ENCODE measurements around the gene ZXDC.

DNA sequence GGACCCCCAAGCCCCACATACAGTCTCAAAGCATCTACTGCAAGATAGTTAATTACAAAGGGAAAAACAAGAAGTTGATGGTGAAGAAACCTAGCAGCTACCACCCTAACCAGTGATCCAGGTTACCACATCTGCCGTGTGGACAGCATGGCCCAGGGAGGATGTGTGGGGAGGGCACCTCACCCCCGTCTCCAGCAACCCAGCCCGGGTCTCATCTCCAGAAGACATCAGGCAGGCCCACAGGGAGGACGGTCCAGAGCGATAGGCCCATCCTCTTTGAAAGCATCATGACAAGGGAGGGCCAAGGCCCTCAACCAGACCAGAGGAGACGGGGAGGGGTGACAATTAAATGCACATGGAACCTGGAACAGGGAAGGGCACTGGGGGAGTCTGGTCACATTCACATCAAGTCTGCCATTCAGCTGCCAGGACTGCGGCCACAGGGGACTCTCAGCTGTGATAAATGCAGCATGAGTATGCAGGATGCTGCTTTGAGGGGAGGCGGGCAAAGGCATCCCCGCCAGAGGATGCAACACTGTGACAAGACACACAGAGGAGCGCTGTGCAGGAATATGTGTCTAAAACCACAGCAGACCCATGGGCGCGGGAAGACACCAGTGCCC, 18.8 kb downstream of the ZXDC start:
- TF ChIP-seq, protein P1, sequence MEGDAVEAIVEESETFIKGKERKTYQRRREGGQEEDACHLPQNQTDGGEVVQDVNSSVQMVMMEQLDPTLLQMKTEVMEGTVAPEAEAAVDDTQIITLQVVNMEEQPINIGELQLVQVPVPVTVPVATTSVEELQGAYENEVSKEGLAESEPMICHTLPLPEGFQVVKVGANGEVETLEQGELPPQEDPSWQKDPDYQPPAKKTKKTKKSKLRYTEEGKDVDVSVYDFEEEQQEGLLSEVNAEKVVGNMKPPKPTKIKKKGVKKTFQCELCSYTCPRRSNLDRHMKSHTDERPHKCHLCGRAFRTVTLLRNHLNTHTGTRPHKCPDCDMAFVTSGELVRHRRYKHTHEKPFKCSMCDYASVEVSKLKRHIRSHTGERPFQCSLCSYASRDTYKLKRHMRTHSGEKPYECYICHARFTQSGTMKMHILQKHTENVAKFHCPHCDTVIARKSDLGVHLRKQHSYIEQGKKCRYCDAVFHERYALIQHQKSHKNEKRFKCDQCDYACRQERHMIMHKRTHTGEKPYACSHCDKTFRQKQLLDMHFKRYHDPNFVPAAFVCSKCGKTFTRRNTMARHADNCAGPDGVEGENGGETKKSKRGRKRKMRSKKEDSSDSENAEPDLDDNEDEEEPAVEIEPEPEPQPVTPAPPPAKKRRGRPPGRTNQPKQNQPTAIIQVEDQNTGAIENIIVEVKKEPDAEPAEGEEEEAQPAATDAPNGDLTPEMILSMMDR (conservative IDR thresholded peaks at IDR 0.05; ENCODE audit: low read length): no peak
- TF ChIP-seq EZH2phosphoT487 (IDR thresholded peaks at IDR 0.05; ENCODE audit: borderline replicate concordance): no peak

All from Loucy (cell line).